HepG2 (cell line): ENCODE measurements around the gene DGCR6. TPM values are rescaled to one million over a fixed set of nuclear protein-coding genes. Genes with fewer than 3 reads are reported as not detected.
"Not testable (repeated sequence)": the region's sequence is repeated elsewhere in the genome, so short reads cannot be mapped to it uniquely, and the experiment has no call there.

ENCODE experiments used
- ATAC-seq: fragments of 200-7000 bp; cut with Tn5 transposase; 3 replicates; pipeline ENCODE4 v1.9.1; 2020; ENCODE audit warnings: mild to moderate bottlenecking, moderate library complexity
- BruUV-seq: library from RNA; stranded (reverse); fragments of 400-500 nt; replicated peaks from 2 replicates; lab custom pipeline; 2021; lab: Mats Ljungman, UMichigan
- CTCF ChIA-PET: fragments of 300-600 bp; formaldehyde crosslinking; extraction: SDS; loops from one replicate; lab custom pipeline; 2021; ENCODE audit warnings: low total read pairs, inconsistent platforms, low intra/inter-chr PET ratio; lab: Yijun Ruan, JAX
- POLR2A ChIA-PET: fragments of 350-600 bp; sonication (Branson Sonifier 250); formaldehyde crosslinking; loops from one replicate; lab custom pipeline; 2020; ENCODE audit warnings: antibody characterized with exemption, inconsistent platforms; lab: Yijun Ruan, JAX
- DNase-seq: peaks from one replicate; pipeline ENCODE4 v3.0.0-alpha.2; 2015; ENCODE audit warnings: low spot score
- FAIRE-seq: peaks from 3 replicates; lab custom pipeline; 2011; peaks lifted over from hg19 to GRCh38; lab: Jason Lieb, UNC
- H2AFZ ChIP-seq: one replicate; pipeline ENCODE4 v1.6.1; 2011; ENCODE audit warnings: low read length, inconsistent platforms
- H3K27ac ChIP-seq: fragments of 300-600 bp; 3 replicates; pipeline ENCODE4 v1.8.0; 2011; ENCODE audit warnings: mixed run types, mild to moderate bottlenecking, mixed read lengths, low read length, inconsistent platforms; ENCODE audit not compliant: insufficient read depth; ENCODE audit errors: extremely low read length
- H3K27me3 ChIP-seq, 2 experiments: fragments of 200-600 bp in 1 of 2; 2 replicates in 1 of 2; 3 replicates in 1 of 2; pipeline versions ENCODE4 v1.6.0 to v1.8.0; 2011; ENCODE audit warnings: low read length in 2 of 2, mild to moderate bottlenecking in 2 of 2, moderate library complexity in 2 of 2, inconsistent platforms in 1 of 2; ENCODE audit not compliant: insufficient read depth in 2 of 2, control insufficient read depth in 1 of 2
- H3K36me3 ChIP-seq, 2 experiments: fragments of 200-600 bp in 1 of 2; replicated peaks in 1 of 2; 2 replicates in 1 of 2; 3 replicates in 1 of 2; pipeline versions ENCODE4 v1.5.1 to v1.8.0; 2011; ENCODE audit warnings: low read length in 2 of 2, inconsistent platforms in 1 of 2; ENCODE audit not compliant: insufficient read depth in 2 of 2, control insufficient read depth in 1 of 2
- H3K4me1 ChIP-seq: 2 replicates; pipeline ENCODE4 v1.5.1; 2012; ENCODE audit warnings: low read length, inconsistent platforms; ENCODE audit not compliant: insufficient read depth
- H3K4me2 ChIP-seq: 2 replicates; pipeline ENCODE4 v1.6.0; 2011; ENCODE audit warnings: low read depth, low read length, inconsistent platforms
- H3K4me3 ChIP-seq, 3 experiments: fragments of 200-600 bp in 1 of 3; sonication (generic), shearing (Covaris generic) in 1 of 3; replicated peaks in 1 of 3; 2 replicates each; pipeline ENCODE4 v1.5.1; 2011 to 2016; ENCODE audit warnings: low read length in 3 of 3, inconsistent platforms in 2 of 3, low read depth in 2 of 3, mild to moderate bottlenecking in 2 of 3, control low read depth in 1 of 3, mixed read lengths in 1 of 3; ENCODE audit not compliant: insufficient read depth in 1 of 3
- H3K79me2 ChIP-seq: one replicate; pipeline ENCODE4 v1.6.1; 2011; ENCODE audit warnings: low read length, inconsistent platforms; ENCODE audit not compliant: insufficient read depth
- H3K9ac ChIP-seq: 2 replicates; pipeline ENCODE4 v1.6.0; 2011; ENCODE audit warnings: mild to moderate bottlenecking, low read depth, low read length, inconsistent platforms; ENCODE audit not compliant: insufficient read depth
- H3K9me3 ChIP-seq: 2 replicates; pipeline ENCODE4 v1.5.1; 2012; ENCODE audit warnings: mild to moderate bottlenecking, low read length
- H4K20me1 ChIP-seq: 2 replicates; pipeline ENCODE4 v1.6.0; 2011; ENCODE audit warnings: inconsistent platforms, mild to moderate bottlenecking, low read length, moderate library complexity; ENCODE audit not compliant: insufficient read depth
- EHMT2 ChIP-seq: fragments of 200-600 bp; sonication (generic); IDR thresholded peaks from 2 replicates; pipeline ENCODE4 v1.7.0; 2017; ENCODE audit warnings: antibody characterized with exemption, low read depth, low read length, borderline replicate concordance
- HHEX ChIP-seq: IDR thresholded peaks from 2 replicates; pipeline ENCODE4 v1.6.1; 2016; ENCODE audit warnings: control low read depth
- MBNL3 ChIP-seq: fragments of 250-450 bp; sonication (Bioruptor Pico); conservative IDR thresholded peaks from 2 replicates; pipeline ENCODE4 v1.8.0; 2022; ENCODE audit warnings: mild to moderate bottlenecking, inconsistent platforms
- MZF1 ChIP-seq: sonication (generic); formaldehyde crosslinking; IDR thresholded peaks from 2 replicates; pipeline ENCODE4 v1.8.1; 2023; ENCODE audit warnings: mild to moderate bottlenecking, missing genetic modification reagents, borderline replicate concordance
- NFRKB ChIP-seq: fragments of 450-650 bp; IDR thresholded peaks from 2 replicates; pipeline ENCODE4 v1.6.1; 2017
- SSRP1 ChIP-seq: IDR thresholded peaks from 2 replicates; pipeline ENCODE4 v1.6.1; 2016; ENCODE audit warnings: control low read depth
- ZBTB14 ChIP-seq: sonication (generic); formaldehyde crosslinking; IDR thresholded peaks from 2 replicates; pipeline ENCODE4 v1.4.0; 2020; ENCODE audit warnings: missing genetic modification reagents
- ZNF350 ChIP-seq: sonication (generic); formaldehyde crosslinking; IDR thresholded peaks from 2 replicates; pipeline ENCODE4 v1.4.0; 2020; ENCODE audit warnings: mild to moderate bottlenecking, low read depth, missing genetic modification reagents, borderline replicate concordance
- ZNF512 ChIP-seq: sonication (generic); formaldehyde crosslinking; IDR thresholded peaks from 2 replicates; pipeline ENCODE4 v1.4.0; 2020; ENCODE audit warnings: mild to moderate bottlenecking, missing genetic modification reagents
- ZNF607 ChIP-seq: sonication (generic); formaldehyde crosslinking; IDR thresholded peaks from 2 replicates; pipeline ENCODE4 v1.5.1; 2020; ENCODE audit warnings: missing genetic modification reagents, mild to moderate bottlenecking, borderline replicate concordance
- ZNF713 ChIP-seq: sonication (generic); formaldehyde crosslinking; IDR thresholded peaks from 2 replicates; pipeline ENCODE4 v1.4.0; 2020; ENCODE audit warnings: mild to moderate bottlenecking, missing genetic modification reagents
- ZNF746 ChIP-seq: sonication (generic); formaldehyde crosslinking; IDR thresholded peaks from 2 replicates; pipeline ENCODE4 v1.8.0; 2022; ENCODE audit warnings: mild to moderate bottlenecking, missing genetic modification reagents
- ZNF776 ChIP-seq: sonication (generic); formaldehyde crosslinking; IDR thresholded peaks from 2 replicates; pipeline ENCODE4 v1.4.0; 2020; ENCODE audit warnings: mild to moderate bottlenecking, missing genetic modification reagents
- ZSCAN21 ChIP-seq: sonication (generic); formaldehyde crosslinking; IDR thresholded peaks from 2 replicates; pipeline ENCODE4 v1.8.0; 2022; ENCODE audit warnings: mild to moderate bottlenecking, missing genetic modification reagents, moderate library complexity, borderline replicate concordance
- ZSCAN31 ChIP-seq: sonication (generic); formaldehyde crosslinking; IDR thresholded peaks from 2 replicates; pipeline ENCODE4 v1.5.0; 2020; ENCODE audit warnings: low read depth, mild to moderate bottlenecking, missing genetic modification reagents
- WGBS: methylation state at CpG from one replicate; pipeline ENCODE4 v1.1.6; 2017; ENCODE audit warnings: low lambda C conversion rate; 5-methylcytosine and 5-hydroxymethylcytosine counted together
- in situ Hi-C: cut with HindIII; loops from 2 replicates; pipeline ENCODE4 v1.10.0; 2017; ENCODE audit warnings: low pct_unique_long_range_greater_than_20kb; ENCODE audit not compliant: extremely low pct_ligation_motif_present
- intact Hi-C: fragments of 100-400 bp; cut with micrococcal nuclease; formaldehyde crosslinking; loops from one replicate; pipeline ENCODE4 v1.10.0; 2022; ENCODE audit not compliant: unreplicated experiment
- polyA plus RNA-seq, 8 experiments: library from polyadenylated mRNA; depleted of rRNA in 3 of 8; stranded (reverse) in 7 of 8; unstranded in 1 of 8; fragments of >200 nt; fragmentation: Illumina TruSeq in 4 of 8; extraction: Trizol in 4 of 8; gene quantifications; 2 replicates each; pipeline versions ENCODE4 v1.2.1 to v1.2.3, GENCODE V29; 2011 to 2016; ENCODE audit warnings: low read depth in 4 of 8, missing spikeins in 1 of 8, mixed read lengths in 1 of 8; ENCODE audit not compliant: insufficient read depth in 1 of 8
- total RNA-seq, 5 experiments: library from RNA; depleted of rRNA; stranded (reverse); fragments of >200 nt; fragmentation: Illumina TruSeq; extraction: Trizol; gene quantifications; 2 replicates each; pipeline ENCODE4 v1.2.3, GENCODE V29; 2016; ENCODE audit warnings: low read depth in 1 of 5

DGCR6 gene
- total and polyA plus RNA-seq, 2 of the 13 experiments (the other 11 are each of a cell fraction or from before 2014, with no cell fraction given), result 0.07 TPM; not detected in 1

- Histone ChIP-seq H3K36me3 (no peaks in the 10 kb centered on the region), H3K4me2 (no peak overlapping the region), H4K20me1 (no peaks in the 10 kb centered on the region), H3K9ac (no peak overlapping the region), H3K9me3 (no peaks in the 10 kb centered on the region), H3K79me2 (no peaks in the 10 kb centered on the region), H3K4me3 (no peak overlapping the region), H3K27ac (no peak overlapping the region), H3K4me1 (no peaks in the 10 kb centered on the region), H3K27me3 (peaks cover 3 to 10% of the 10 kb centered on the region in 2 experiments; a peak in 3 of 5 replicates), H2AFZ (no peak overlapping the region)
- intact Hi-C loops (no loop called here), in situ Hi-C loops (loop anchor here (25.0 kb wide), 2 partner anchors 1210 to 1335 kb away; partner anchors contain the start of gene CCDC188)
- ATAC-seq (no peak), FAIRE-seq (no peak), DNase-seq (no peak)
- POLR2A ChIA-PET, result no interaction called here
- TF ChIP-seq ZNF746 (CRISPR knock-in tag) (no peak), ZSCAN31 (no peak), EHMT2 (no peak), ZNF713 (CRISPR knock-in tag) (no peak), ZNF607 (no peak), MZF1 (CRISPR knock-in tag) (no peak), ZSCAN21 (CRISPR knock-in tag) (no peak), ZBTB14 (CRISPR knock-in tag) (no peak), HHEX (CRISPR knock-in tag) (no peak), MBNL3 (CRISPR knock-in tag) (no peak), SSRP1 (CRISPR knock-in tag) (no peak), ZNF350 (CRISPR knock-in tag) (no peak), NFRKB (no peak), ZNF776 (CRISPR knock-in tag) (no peak), ZNF512 (CRISPR knock-in tag) (no peak)
- 17% methylated on average over 4 of the region's 6 CpGs for WGBS
- CTCF ChIA-PET, result no interaction called here
- no TSS peak for BruUV-seq
These were observed 45.9 kb downstream of the DGCR6 start for GRCh38 chr22:18952022-18952421.

GRCh38 chr22:18953128-18953527, 47.0 kb downstream of the DGCR6 start:
- H3K27ac ChIP-seq, H3K9me3 ChIP-seq, H2AFZ ChIP-seq, intact Hi-C loops, POLR2A ChIA-PET, H3K9ac ChIP-seq, DNase-seq, H4K20me1 ChIP-seq, BruUV-seq, CTCF ChIA-PET, H3K4me1 ChIP-seq, H3K4me3 ChIP-seq, H3K36me3 ChIP-seq, H3K79me2 ChIP-seq, ATAC-seq, H3K4me2 ChIP-seq, FAIRE-seq: not testable (repeated sequence)
- peaks cover 3 to 10% of the 10 kb centered on the region in 2 experiments; a peak in 3 of 5 replicates for H3K27me3 ChIP-seq
- in situ Hi-C loops, result loop anchor here (25.0 kb wide), 2 partner anchors 1209 to 1334 kb away; partner anchors contain the start of gene CCDC188
- WGBS, result 0% methylated on average over 3 of the region's 14 CpGs
